HG03565 (cell line): ENCODE results near the gene FAM151B.
"Not testable (repeated sequence)": the region's sequence is repeated elsewhere in the genome, so short reads cannot be mapped to it uniquely, and the experiment has no call there.

Source experiments
- ATAC-seq: cut with Tn5 transposase; IDR thresholded peaks from one replicate; pipeline ENCODE4 v1.9.1; 2021; ENCODE audit warnings: mild to moderate bottlenecking, moderate library complexity; ENCODE audit not compliant: unreplicated experiment

Gene FAM151B

GRCh38 chr5:80503641-80504040 lies 15.7 kb downstream of the FAM151B start:
- ATAC-seq, result no peak

DNA sequence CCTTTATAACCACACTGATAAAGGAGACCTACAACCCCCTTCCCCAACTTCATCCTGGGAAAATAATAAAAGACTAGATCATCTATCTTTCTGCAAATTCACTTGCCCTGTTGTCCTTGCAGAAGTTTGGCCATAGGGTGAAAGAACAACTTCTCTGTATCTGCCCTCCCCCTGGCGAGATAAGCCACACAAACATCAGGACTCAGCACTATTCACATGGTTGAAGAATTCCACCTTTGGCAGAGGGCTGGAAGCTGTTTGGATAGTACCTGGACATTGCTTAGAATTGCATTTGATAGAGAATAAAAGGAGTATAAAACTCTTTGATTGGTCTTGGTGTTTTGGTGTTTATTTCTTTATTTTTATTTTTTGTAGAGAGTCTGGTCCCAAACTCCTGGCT lies 16.9 kb downstream of the FAM151B start:
- ATAC-seq, result no peak

DNA sequence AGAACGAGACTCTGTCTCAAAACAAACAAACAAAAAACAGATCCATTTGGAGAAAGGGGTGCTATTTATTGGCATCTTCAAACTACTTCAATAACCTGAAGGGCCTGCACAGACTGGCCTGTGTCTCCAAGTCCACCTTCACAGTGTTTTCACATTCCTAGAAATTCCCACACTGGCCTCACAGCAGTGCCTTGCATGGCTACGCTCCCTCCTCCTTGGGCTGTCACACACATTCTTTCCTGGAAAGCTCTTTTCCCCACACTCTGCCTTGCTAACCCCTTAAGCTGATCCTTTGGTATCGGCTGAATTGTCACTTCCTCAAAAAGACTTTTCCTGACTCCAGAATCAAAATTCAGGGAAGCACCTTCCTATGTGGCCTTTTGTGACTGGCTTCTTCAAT lies 19.8 kb downstream of the FAM151B start:
- no peak for ATAC-seq

- no peak for ATAC-seq
These were observed 20.9 kb downstream of the FAM151B start for GRCh38 chr5:80508844-80509243.

DNA sequence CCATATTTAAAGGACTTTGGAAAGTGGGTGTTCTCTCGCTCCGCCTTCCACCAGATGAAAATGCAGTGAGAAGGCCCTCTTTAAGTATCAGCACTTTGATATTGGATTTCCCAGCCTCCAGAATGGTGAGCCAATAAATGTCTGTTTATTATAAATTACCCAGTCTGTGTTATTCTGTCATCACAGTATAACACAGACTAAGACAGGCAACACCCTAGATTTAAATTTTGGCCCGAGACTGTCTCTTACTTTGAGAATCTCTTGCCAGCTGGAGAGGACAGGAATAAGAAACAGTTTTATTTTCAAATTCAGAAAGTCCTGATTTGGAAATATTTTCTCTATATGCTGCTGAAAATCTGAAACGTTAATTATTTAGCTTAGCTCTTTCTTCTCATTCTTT lies 21.5 kb downstream of the FAM151B start:
- ATAC-seq, result no peak

- ATAC-seq, result no peak
These were observed 28.9 kb downstream of the FAM151B start for GRCh38 chr5:80516826-80517225.

GRCh38 chr5:80540691-80541090 lies 52.8 kb downstream of the FAM151B start:
- no peak for ATAC-seq

DNA sequence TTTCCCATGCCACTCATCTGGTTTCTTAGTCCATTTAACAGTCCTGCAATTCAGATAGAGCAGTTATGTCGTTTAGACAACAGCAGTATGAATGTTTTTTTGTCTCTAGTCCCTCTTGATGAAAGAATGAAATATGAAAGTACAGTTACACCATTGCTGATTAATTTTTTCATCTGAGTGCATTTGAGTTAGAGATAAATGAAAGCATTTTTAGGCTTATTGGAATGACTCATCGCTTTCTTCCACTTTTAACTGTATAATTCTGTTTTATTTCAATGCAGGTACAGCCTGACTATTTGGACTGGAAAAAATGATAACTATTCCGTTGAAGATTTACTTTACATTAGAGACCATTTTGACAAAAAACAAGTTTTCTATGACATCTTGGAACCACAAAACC lies 53.5 kb downstream of the FAM151B start:
- ATAC-seq, result no peak

- ATAC-seq, result no peak
These were observed 66.7 kb downstream of the FAM151B start for GRCh38 chr5:80554646-80555045.

DNA sequence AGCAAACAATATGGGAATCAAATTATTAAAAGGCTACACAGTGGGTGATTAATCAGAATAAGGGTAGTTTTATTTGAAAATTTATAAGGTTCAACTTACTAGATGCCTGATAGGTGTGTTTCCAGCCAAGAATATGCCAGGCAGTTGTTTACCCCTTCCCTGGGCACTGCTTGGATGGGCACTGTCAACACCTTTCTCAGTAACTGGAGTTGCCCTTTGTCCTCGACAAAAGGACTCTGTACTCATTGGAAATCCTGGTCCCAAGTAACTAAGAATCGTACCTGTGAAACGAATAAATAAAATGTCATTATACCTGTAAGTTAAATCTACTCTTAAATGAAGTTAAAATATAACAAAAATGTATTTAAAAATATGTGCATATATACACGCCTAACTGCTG lies 67.2 kb downstream of the FAM151B start:
- ATAC-seq, result no peak

GRCh38 chr5:80559244-80559643 lies 71.3 kb downstream of the FAM151B start:
- no peak for ATAC-seq

DNA sequence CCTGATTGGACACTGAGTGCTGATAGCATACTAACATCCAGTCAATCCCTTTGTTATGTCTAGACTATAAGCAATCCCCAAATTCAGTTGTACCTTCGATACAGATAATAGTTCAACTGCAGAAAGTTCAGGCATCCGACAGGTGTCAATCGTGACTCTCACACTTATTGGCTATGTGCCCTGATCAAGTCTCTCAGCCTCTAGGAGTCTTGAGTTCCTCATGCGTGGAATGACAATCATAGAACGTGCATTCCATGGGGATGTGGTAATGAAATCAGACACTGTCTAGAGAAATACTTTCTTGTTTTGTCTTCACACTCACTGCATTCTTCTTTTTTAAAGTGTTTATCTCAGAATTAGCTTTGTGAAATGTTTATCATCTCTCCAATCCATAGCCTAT lies 77.4 kb downstream of the FAM151B start:
- ATAC-seq, result no peak

GRCh38 chr5:80566711-80567259 lies 78.9 kb downstream of the FAM151B start:
- ATAC-seq, result no peak

GRCh38 chr5:80568251-80568650 lies 80.4 kb downstream of the FAM151B start:
- ATAC-seq, result no peak

- no peak for ATAC-seq
These were observed 81.4 kb downstream of the FAM151B start for GRCh38 chr5:80569086-80569960.

DNA sequence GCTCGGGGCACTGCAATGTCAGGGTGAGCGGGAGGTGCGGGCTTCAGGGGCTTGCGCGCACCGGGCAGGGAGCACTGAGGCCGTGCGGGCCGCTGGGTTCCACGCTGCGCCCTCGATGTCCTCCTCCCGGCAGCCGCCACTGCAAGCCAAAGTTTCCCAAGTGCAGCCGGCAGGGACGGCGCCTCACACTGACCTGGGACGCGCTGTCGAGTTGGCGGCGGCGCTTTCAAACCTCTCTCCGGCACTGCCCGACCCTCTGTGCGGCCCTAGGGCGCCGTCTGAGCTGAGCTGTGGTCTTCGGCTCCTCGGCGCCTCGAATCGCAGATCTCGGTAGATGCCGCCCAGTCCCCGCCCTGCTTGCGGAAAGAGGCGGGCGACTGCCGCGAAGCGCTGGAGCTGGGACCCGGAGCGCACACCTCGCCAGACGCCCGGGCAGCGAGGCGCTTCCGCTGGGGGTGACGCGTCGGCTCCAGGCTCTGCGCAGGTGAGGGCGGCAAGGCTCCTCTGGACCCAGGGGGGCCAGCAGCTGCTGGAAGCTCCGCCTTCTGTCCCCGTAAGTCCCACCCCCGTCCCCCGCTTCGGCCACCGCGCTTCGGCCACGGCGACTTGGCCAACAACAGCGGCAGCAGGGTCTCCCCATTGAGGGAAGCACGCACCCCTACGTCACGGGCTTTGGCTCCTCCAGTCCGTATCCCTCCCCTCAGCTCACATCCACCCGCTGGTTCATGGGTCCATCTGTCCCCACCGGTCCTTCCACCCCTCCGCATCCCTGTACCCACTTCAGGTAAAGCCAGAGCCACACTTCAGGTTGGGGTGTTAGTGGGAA lies 82.3 kb downstream of the FAM151B start, which contains the start of gene ANKRD34B:
ANKRD34B (minus strand) TSS at position 320 of the 826 bp plus-strand sequence. CDS start 10,261 bp downstream, outside the sequence.
- ATAC-seq, result no peak

DNA sequence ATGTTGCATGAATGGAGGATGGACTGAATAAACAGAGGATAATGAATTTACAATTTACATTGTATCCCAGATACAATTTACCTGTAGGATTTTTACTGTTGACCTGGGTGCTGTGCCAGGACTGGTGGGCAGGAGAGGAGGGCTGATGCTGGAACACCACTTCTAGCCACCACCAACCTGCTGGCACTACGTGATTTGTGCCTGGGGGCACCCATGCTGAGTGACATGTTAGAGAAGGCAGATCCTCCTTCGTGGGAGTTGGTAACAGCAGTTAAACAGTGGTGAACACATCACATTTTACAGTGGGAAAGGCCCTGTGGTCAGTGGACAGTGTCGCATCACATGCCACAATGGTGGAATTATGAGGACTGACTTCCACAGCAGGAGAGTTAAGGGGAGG lies 85.2 kb downstream of the FAM151B start:
- no peak for ATAC-seq

- ATAC-seq, result no peak
These were observed 88.5 kb downstream of the FAM151B start for GRCh38 chr5:80576383-80576782.

GRCh38 chr5:80577707-80578106 lies 89.8 kb downstream of the FAM151B start:
- no peak for ATAC-seq

- ATAC-seq, result no peak
These were observed 91.2 kb downstream of the FAM151B start for GRCh38 chr5:80579050-80579449.

DNA sequence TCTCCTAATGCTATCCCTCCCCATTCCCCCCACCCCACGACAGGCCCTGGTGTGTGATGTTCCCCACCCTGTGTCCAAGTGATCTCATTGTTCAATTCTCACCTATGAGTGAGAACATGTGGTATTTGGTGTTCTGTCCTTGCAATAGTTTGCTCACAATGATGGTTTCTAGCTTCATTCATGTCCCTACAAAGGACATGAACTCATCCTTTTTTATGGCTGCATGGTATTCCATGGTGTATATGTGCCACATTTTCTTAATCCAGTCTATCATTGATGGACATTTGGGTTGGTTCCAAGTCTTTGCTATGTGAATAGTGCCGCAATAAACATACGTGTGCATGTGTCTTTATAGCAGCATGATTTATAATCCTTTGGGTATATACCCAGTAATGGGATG lies 92.4 kb downstream of the FAM151B start:
- not testable (repeated sequence) for ATAC-seq

- ATAC-seq, result no peak
These were observed 96.9 kb downstream of the FAM151B start for GRCh38 chr5:80584770-80585169.
